ENCODE results near the gene TPSD1.
"Not testable (repeated sequence)": the region's sequence is repeated elsewhere in the genome, so short reads cannot be mapped to it uniquely, and the experiment has no call there.

TPSD1 gene

DNA sequence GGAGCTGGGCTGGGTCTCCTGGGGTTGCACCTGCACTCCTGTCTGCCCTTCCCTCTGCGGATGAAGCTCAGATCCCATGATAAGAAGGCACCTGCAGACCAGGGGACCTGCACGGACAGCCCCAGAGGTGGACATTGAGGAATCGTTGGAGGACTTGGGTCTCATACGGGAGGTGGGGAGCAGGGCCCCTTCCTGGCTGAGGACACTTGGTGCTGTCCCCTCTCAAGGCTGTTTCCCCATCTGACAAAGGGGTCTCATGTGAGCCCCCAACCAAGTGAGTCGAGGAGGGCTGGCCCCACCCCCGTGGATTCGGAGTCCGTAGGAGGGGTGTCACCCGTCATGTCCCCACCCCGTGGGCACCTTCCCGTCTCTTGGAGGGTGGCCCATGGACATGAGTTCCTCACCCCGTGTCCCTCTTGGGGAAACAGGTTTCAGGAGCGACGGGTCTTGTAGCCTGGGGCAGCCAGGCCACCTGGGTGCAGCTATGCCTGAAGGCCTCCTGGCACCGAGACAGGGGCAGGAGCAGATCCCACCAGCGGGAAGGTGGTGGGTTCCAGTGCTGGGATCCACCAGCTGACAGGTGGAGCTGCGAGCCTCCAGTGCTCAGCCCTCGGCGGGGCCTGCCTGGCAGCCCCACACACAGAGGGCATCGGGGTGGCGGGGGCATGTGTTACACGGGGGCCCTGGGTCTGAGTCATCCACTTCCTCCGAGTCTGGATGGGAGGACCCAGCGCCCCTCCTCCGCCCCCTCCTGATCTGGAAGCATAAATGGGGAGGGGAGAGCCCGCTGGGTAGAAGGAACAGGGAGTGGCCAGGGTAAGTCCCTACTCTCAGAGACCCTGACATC is at the start of gene TPSD1:
Gene TPSD1 (plus strand): TSS at position 794 of the 847 bp plus-strand sequence. CDS start 212 bp downstream, outside the sequence.
- in situ Hi-C loops (cut with MboI; ENCODE audit: low sequenced_read_pairs): not testable (repeated sequence)

DNA sequence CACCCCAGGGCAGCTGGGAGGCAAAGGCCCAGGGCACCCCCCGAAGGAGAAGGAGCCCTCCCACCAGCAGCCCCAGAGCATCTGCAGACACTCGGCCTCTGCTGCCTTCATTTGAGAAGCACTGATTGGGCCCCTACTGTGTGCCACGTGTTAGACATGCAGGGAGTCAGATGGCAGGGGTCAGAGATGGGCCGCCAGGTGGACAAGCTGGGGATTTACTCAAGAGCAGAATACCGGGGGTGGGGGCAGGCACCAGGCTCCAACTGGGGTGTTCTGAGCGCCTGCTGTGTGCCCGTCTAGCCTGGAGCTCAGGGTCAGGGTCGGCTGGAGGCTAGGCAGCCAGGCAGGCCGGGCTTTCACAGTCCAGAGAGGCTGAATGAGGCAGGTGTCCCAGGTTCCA is 49.5 kb upstream of the TPSD1 start:
- in situ Hi-C loops (cut with MboI; ENCODE audit: low sequenced_read_pairs): no loop called here

- in situ Hi-C loops (cut with MboI; ENCODE audit: low sequenced_read_pairs): no loop called here
These were observed 49.1 kb upstream of the TPSD1 start for GRCh38 chr16:1206786-1207185.

DNA sequence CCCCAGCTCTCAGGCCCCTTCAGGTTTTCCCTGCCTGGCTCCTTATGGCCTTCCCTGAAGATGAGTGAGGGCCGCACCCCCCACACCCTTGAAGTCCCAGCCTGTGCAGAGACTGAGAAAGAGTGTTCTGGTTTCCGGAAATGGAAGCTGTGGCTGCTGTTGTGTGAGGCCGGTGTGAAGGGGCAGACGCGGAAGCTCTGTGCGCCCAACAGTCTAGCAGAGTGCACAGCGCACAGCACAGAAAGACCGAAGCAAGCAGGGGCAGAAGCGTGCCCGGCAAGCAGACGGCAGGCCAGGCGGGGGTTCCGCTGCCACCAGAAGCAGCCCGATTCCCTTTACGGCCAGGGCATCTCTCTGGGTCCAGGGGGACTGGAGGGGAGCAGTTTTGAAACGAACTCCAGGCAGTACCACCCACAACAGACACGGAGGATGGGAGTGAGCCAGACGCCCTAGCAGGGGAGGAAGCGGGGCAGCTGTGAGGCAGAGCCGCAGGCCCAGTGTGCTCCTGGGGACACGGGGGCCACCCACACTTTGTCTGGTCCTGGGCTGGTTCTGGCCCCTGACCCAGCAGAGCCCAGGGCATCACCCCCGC is 47.5 kb upstream of the TPSD1 start:
- in situ Hi-C loops (cut with MboI; ENCODE audit: low sequenced_read_pairs): no loop called here

GRCh38 chr16:1209081-1209480 is 46.8 kb upstream of the TPSD1 start:
- in situ Hi-C loops (cut with MboI; ENCODE audit: low sequenced_read_pairs): no loop called here

- in situ Hi-C loops (cut with MboI; ENCODE audit: low sequenced_read_pairs): no loop called here
These were observed 45.4 kb upstream of the TPSD1 start for GRCh38 chr16:1210461-1210860.

DNA sequence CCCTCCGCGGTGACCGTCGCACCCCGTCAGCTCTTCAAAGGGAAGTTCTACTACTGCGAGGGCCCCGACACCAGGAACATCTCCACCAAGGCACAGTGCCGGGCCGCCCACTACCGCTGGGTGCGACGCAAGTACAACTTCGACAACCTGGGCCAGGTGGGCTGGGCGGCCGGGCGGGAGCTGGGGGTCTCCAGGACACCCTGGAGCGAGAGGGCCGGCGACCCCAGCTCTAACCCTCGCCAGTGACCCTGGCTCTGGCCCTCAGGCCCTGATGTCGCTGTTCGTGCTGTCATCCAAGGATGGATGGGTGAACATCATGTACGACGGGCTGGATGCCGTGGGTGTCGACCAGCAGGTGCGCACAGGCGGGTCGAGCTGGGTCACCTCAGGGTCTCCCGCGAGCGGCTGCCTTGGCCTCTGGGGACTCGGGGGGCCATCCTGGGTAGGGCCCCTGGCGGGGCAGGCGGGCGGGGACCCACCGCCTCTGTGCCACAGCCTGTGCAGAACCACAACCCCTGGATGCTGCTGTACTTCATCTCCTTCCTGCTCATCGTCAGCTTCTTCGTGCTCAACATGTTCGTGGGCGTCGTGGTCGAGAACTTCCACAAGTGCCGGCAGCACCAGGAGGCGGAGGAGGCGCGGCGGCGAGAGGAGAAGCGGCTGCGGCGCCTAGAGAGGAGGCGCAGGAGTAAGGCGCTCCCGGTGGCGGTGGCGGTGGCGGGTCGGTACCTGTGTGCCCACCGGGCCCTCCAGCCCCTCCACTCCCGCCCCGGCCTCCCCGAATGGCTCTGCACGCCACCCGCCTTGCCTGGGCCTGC is 44.2 kb upstream of the TPSD1 start:
- in situ Hi-C loops (cut with MboI; ENCODE audit: low sequenced_read_pairs): no loop called here

DNA sequence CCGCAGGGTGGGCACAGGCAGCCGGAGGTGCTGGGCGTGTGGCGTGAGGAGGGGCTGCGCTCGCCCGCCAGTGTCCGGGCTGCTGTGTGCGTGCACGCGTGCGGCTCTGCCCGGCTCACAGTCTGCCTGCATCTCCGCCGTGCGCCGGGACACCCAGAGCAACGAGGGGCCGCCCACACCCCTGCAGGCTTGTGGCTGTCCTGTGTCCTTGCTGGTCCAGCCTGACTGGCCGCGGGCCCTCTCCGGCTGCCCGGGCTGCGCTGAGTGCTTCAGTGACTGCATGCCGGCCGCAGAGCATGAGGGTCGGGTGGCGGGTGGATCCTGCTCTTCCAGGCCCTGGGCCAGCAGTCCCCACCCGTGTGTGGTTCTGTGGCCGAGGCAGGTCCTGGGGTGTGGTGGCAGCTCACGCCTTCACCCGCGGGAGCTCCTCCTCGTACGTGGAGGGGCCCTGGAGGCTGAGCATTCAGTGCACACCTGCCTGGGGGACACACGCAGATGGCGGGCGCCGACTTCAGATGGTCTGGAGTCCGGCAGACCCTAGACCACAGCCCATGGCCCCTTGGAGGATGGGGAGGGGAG is 43.2 kb upstream of the TPSD1 start:
- in situ Hi-C loops (cut with MboI; ENCODE audit: low sequenced_read_pairs): no loop called here

DNA sequence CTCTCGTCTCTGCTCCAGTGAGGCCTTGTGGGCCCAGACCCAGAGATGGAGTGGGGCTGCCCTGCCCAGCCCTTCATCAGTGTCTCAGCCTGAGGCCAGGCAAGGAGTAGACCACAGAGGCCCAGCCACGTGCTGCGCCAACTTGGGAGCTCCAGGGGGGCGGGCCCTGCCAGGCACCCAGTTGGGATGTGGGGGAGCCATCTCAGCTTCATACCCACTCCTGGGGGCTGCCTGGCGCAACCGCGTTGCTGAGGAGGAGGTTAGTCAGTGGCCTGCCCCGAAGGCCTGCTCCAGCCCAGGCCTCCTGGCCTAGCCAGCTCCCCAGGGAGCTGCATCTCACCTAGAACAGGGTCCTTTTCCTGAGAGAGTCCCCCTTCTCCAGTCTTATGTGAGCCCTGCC is 42.6 kb upstream of the TPSD1 start:
- in situ Hi-C loops (cut with MboI; ENCODE audit: low sequenced_read_pairs): no loop called here

DNA sequence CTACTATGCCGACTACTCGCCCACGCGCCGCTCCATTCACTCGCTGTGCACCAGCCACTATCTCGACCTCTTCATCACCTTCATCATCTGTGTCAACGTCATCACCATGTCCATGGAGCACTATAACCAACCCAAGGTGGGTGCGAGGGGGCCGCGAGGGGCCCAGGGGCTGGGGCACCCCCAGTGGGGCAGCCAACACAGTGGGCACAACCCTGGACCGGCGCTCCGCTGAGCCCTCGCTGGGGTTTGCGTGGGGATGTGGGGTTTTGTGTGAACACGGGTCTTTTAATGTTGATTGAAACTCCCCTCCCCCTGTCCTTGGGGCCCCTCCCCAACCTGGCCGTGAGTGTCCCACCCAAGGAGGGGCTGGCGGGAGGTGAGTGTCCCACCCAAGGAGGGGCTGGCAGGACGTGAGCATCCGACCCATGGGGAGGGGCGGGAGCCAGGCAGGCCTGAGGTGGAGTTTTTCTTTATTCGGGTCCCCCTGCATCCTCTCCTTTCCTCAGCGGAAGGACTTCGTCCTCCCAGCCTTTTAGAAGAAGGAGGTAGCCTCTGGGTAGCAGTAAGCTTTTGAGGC is 42.0 kb upstream of the TPSD1 start:
- in situ Hi-C loops (cut with MboI; ENCODE audit: low sequenced_read_pairs): no loop called here

GRCh38 chr16:1214719-1215118 is 41.1 kb upstream of the TPSD1 start:
- in situ Hi-C loops (cut with MboI; ENCODE audit: low sequenced_read_pairs): no loop called here

GRCh38 chr16:1215574-1216295 is 40.1 kb upstream of the TPSD1 start:
- in situ Hi-C loops (cut with MboI; ENCODE audit: low sequenced_read_pairs): no loop called here

DNA sequence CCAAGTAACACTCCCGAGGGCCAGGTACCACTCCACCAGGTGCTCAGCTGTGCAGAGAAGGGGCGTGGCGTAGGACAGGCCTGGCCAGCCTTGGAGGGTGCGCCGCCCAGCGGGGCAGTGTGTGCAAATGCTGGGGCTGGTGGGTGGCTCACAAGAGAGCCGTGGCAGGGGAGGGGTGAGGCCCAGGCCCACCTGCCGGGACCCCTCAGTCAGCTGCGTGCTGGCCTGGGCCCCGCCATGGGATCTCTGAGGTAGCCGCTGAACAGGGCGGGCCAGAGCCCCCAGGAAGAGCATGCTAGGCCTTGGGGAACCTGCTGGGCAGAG is 39.6 kb upstream of the TPSD1 start:
- in situ Hi-C loops (cut with MboI; ENCODE audit: low sequenced_read_pairs): no loop called here

- in situ Hi-C loops (cut with MboI; ENCODE audit: low sequenced_read_pairs): no loop called here
These were observed 39.0 kb upstream of the TPSD1 start for GRCh38 chr16:1216681-1217400.

GRCh38 chr16:1217526-1217925 is 38.3 kb upstream of the TPSD1 start:
- in situ Hi-C loops (cut with MboI; ENCODE audit: low sequenced_read_pairs): no loop called here

GRCh38 chr16:1218061-1218929 is 37.6 kb upstream of the TPSD1 start:
- in situ Hi-C loops (cut with MboI; ENCODE audit: low sequenced_read_pairs): no loop called here

DNA sequence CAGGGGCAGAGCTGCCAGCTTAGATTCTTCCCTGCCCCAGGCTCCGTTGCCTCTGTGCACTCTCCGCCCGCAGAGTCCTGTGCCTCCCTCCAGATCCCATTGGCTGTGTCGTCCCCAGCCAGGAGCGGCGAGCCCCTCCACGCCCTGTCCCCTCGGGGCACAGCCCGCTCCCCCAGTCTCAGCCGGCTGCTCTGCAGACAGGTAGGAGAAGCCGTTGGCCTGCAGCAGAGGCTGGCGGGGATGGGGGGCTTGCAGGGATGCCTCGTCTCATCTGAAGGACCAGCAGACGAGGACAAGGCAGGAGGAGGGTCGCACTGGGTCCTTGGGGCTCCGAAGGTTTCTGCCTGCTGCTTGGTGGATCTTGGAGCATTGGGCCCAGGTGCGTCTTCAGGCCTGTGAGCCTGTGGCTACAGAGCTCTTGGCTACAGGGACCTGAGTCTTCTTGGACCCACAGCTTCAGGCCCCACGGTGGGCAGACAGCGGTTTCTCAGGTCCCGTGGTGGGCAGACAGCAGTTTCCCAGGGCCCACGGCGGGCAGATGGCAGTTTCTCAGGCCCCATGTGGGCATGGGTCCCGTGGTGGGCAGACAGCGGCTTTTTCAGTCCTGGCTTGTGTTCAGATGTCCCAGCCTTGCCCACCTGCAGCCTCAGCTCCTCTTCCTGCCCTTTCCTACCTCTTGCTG is 36.8 kb upstream of the TPSD1 start:
- in situ Hi-C loops (cut with MboI; ENCODE audit: low sequenced_read_pairs): no loop called here

DNA sequence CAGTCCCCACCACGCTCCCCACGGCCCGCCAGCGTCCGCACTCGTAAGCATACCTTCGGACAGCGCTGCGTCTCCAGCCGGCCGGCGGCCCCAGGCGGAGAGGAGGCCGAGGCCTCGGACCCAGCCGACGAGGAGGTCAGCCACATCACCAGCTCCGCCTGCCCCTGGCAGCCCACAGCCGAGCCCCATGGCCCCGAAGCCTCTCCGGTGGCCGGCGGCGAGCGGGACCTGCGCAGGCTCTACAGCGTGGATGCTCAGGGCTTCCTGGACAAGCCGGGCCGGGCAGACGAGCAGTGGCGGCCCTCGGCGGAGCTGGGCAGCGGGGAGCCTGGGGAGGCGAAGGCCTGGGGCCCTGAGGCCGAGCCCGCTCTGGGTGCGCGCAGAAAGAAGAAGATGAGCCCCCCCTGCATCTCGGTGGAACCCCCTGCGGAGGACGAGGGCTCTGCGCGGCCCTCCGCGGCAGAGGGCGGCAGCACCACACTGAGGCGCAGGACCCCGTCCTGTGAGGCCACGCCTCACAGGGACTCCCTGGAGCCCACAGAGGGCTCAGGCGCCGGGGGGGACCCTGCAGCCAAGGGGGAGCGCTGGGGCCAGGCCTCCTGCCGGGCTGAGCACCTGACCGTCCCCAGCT is 35.7 kb upstream of the TPSD1 start:
- in situ Hi-C loops (cut with MboI; ENCODE audit: low sequenced_read_pairs): no loop called here
